ENCODE measurements around the gene EDN1. TPM values are rescaled to one million over a fixed set of nuclear protein-coding genes. Genes with fewer than 3 reads are reported as not detected.

Gene EDN1
- total RNA-seq, 1 experiment from 2014 or later = 15.1 TPM

DNA sequence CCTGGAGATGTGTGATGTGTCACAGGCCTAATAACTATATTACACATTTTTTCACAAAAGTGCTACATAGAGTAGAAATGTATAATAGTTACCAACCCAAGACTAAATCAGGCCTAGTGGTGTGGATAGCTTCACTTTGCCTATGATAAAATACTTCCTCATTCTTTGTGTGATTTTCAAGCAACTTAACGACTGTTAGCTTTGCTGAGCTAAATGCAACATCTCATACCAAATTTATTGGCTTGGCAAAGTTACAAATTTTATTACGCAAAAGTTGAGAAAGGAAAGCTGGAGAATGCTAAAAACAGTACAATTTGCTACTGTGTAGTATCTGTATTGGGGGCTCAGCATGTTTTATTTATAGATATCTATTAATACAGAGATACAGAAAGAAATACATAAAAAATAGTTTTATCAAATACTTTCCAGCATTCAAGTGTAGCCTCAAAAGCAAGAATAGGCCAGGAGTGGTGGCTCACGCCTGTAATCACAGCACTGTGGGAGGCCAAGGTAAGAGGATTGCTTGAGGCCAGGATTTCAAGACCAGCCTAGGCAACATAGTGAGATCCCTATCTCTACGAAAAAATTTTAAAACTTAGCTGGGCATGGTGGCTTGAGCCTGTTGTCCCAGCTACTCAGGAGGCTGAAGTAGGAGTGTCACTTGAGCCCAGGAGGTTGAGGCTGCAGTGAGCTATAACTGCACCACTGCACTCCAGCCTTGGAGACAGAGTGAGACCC lies 3.6 kb upstream of the EDN1 start:
- no peak for DNase-seq (ENCODE audit: low read depth, low spot score)
- intact Hi-C loops (cut with micrococcal nuclease; ENCODE audit: unreplicated experiment) = loop anchor here (1.0 to 5.0 kb wide), 2 partner anchors 136 to 274 kb away; partner anchors contain the start of gene HIVEP1
- H3K36me3 ChIP-seq (ENCODE audit: control insufficient read depth, insufficient read depth, low read length) = no peaks in the 10 kb centered on the region
- H3K4me1 ChIP-seq (ENCODE audit: control insufficient read depth, insufficient read depth, low read length) = peaks cover 30% of the 10 kb centered on the region
- ChIA-PET CTCF (interaction anchor here (0.6 to 1.2 kb wide), 11 partner anchors 12 to 702 kb away, joined by 3 to 6 read pairs (median 3); no protein-coding TSS in a partner anchor), POLR2A (no interaction called here)
- ATAC-seq = no peak
- no peaks in the 10 kb centered on the region for H3K9me3 ChIP-seq (ENCODE audit: control insufficient read depth, insufficient read depth, low read depth, low read length)
- H3K4me3 ChIP-seq (ENCODE audit: low read depth in 2 of 2, low read length in 2 of 2) = no peak overlapping the region
- no peak for TF ChIP-seq SIN3A (IDR thresholded peaks at IDR 0.05; ENCODE audit: borderline replicate concordance, insufficient read depth, low read depth, low read length)
- TF ChIP-seq, protein P1, sequence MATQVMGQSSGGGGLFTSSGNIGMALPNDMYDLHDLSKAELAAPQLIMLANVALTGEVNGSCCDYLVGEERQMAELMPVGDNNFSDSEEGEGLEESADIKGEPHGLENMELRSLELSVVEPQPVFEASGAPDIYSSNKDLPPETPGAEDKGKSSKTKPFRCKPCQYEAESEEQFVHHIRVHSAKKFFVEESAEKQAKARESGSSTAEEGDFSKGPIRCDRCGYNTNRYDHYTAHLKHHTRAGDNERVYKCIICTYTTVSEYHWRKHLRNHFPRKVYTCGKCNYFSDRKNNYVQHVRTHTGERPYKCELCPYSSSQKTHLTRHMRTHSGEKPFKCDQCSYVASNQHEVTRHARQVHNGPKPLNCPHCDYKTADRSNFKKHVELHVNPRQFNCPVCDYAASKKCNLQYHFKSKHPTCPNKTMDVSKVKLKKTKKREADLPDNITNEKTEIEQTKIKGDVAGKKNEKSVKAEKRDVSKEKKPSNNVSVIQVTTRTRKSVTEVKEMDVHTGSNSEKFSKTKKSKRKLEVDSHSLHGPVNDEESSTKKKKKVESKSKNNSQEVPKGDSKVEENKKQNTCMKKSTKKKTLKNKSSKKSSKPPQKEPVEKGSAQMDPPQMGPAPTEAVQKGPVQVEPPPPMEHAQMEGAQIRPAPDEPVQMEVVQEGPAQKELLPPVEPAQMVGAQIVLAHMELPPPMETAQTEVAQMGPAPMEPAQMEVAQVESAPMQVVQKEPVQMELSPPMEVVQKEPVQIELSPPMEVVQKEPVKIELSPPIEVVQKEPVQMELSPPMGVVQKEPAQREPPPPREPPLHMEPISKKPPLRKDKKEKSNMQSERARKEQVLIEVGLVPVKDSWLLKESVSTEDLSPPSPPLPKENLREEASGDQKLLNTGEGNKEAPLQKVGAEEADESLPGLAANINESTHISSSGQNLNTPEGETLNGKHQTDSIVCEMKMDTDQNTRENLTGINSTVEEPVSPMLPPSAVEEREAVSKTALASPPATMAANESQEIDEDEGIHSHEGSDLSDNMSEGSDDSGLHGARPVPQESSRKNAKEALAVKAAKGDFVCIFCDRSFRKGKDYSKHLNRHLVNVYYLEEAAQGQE (IDR thresholded peaks at IDR 0.05; ENCODE audit: insufficient read depth in 1 of 2, low read depth in 2 of 2, low read length in 1 of 2) = no peak
- no peak for TF ChIP-seq TCF7L2 (IDR thresholded peaks at IDR 0.05; ENCODE audit: low read depth, low read length)
- TF ChIP-seq POLR2AphosphoS5 (IDR thresholded peaks at IDR 0.05; ENCODE audit: low read depth, low read length) = no peak
- TF ChIP-seq, protein P2, sequence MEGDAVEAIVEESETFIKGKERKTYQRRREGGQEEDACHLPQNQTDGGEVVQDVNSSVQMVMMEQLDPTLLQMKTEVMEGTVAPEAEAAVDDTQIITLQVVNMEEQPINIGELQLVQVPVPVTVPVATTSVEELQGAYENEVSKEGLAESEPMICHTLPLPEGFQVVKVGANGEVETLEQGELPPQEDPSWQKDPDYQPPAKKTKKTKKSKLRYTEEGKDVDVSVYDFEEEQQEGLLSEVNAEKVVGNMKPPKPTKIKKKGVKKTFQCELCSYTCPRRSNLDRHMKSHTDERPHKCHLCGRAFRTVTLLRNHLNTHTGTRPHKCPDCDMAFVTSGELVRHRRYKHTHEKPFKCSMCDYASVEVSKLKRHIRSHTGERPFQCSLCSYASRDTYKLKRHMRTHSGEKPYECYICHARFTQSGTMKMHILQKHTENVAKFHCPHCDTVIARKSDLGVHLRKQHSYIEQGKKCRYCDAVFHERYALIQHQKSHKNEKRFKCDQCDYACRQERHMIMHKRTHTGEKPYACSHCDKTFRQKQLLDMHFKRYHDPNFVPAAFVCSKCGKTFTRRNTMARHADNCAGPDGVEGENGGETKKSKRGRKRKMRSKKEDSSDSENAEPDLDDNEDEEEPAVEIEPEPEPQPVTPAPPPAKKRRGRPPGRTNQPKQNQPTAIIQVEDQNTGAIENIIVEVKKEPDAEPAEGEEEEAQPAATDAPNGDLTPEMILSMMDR (IDR thresholded peaks at IDR 0.05) = no peak
- in situ Hi-C loops (cut with HindIII; ENCODE audit: low pct_unique_long_range_greater_than_20kb, low sequenced_read_pairs) = no loop called here
- no peaks in the 10 kb centered on the region for H3K27me3 ChIP-seq (ENCODE audit: control insufficient read depth, insufficient read depth, low read length)
- BruUV-seq (replicated peaks) = no TSS peak
- peak overlapping the region; percentile 83 for H3K27ac ChIP-seq (ENCODE audit: low read length)

DNA sequence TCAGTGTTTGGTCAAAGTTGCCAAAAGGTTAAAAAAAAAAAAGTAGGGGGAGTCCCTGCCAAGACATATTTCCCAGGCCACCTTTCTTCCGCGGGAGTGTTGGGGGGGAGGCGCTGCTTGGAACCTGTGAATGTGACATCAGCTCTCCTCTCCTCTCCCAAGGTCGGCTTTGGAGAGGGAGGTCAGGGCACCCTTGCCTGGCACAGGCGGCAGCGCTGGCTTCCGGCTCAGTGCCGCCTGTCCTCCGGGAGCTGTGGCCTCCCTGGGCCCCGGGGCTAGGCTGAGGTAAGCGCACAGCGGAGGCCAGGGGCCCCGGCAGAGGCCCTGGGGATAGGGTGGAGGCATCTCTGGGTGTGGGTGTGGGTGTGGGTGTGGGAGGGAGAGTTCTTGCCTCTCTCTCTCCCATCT lies 1.9 kb upstream of the EDN1 start:
- Histone ChIP-seq H3K4me1 (ENCODE audit: control insufficient read depth, insufficient read depth, low read length) (peaks cover 41% of the 10 kb centered on the region), H3K4me3 (ENCODE audit: low read depth in 2 of 2, low read length in 2 of 2) (peak overlapping the region; percentile 60 to 67), H3K9me3 (ENCODE audit: control insufficient read depth, insufficient read depth, low read depth, low read length) (no peaks in the 10 kb centered on the region), H3K36me3 (ENCODE audit: control insufficient read depth, insufficient read depth, low read length) (no peaks in the 10 kb centered on the region), H3K27ac (ENCODE audit: low read length) (peak overlapping the region; percentile 83), H3K27me3 (ENCODE audit: control insufficient read depth, insufficient read depth, low read length) (no peaks in the 10 kb centered on the region)
- intact Hi-C loops (cut with micrococcal nuclease; ENCODE audit: unreplicated experiment) = loop anchor here (2.0 to 5.0 kb wide), 2 partner anchors 276 to 703 kb away; partner anchors contain the start of gene HIVEP1
- ChIA-PET CTCF (interaction anchor here (0.7 to 1.1 kb wide), 2 partner anchors 107 to 318 kb away, joined by 3 to 5 read pairs; no protein-coding TSS in a partner anchor), POLR2A (interaction anchor here (0.7 kb wide), 1 partner anchor 23 kb away, joined by 5 read pairs; no protein-coding TSS in a partner anchor)
- in situ Hi-C loops (cut with HindIII; ENCODE audit: low pct_unique_long_range_greater_than_20kb, low sequenced_read_pairs) = no loop called here
- DNase-seq (ENCODE audit: low read depth, low spot score) = no peak
- no TSS peak for BruUV-seq (replicated peaks)
- TF ChIP-seq, protein P1 (IDR thresholded peaks at IDR 0.05; ENCODE audit: insufficient read depth in 1 of 2, low read depth in 2 of 2, low read length in 1 of 2) = no peak
- TF ChIP-seq POLR2AphosphoS5 (IDR thresholded peaks at IDR 0.05; ENCODE audit: low read depth, low read length) = no peak
- TF ChIP-seq SIN3A (IDR thresholded peaks at IDR 0.05; ENCODE audit: borderline replicate concordance, insufficient read depth, low read depth, low read length) = no peak
- no peak for TF ChIP-seq TCF7L2 (IDR thresholded peaks at IDR 0.05; ENCODE audit: low read depth, low read length)
- TF ChIP-seq, protein P2 (IDR thresholded peaks at IDR 0.05) = no peak
- ATAC-seq = peak; percentile 23

All from Panc1 (cell line).